Mucosa of rectum (tissue), 2 donors: ENCODE results near the gene PLPP2.

Experiments used
- H3K27ac ChIP-seq, 2 donors: one replicate each; pipeline ENCODE4 v1.7.0; 2013; ENCODE audit warnings: inconsistent platforms in 2 of 2, low read depth in 2 of 2, low read length in 2 of 2
- H3K27me3 ChIP-seq, 2 donors: one replicate each; pipeline ENCODE4 v1.7.0; 2013; ENCODE audit warnings: low read length in 2 of 2; ENCODE audit not compliant: control insufficient read depth in 2 of 2, insufficient read depth in 2 of 2
- H3K36me3 ChIP-seq, 2 donors: one replicate each; pipeline ENCODE4 v1.7.0; 2013; ENCODE audit warnings: low read length in 2 of 2; ENCODE audit not compliant: control insufficient read depth in 2 of 2, insufficient read depth in 2 of 2
- H3K4me1 ChIP-seq, 2 donors: one replicate each; pipeline ENCODE4 v1.7.0; 2013; ENCODE audit warnings: low read length in 2 of 2, mild to moderate bottlenecking in 1 of 2; ENCODE audit not compliant: control insufficient read depth in 2 of 2, insufficient read depth in 2 of 2
- H3K4me3 ChIP-seq, 2 donors: one replicate each; pipeline ENCODE4 v1.7.0; 2013; ENCODE audit warnings: low read length in 2 of 2
- H3K9ac ChIP-seq, 2 donors: one replicate each; pipeline ENCODE4 v1.7.0; 2013; ENCODE audit warnings: low read length in 2 of 2, low read depth in 1 of 2, mild to moderate bottlenecking in 1 of 2
- H3K9me3 ChIP-seq, 2 donors: one replicate each; pipeline ENCODE4 v1.7.0; 2013; ENCODE audit warnings: low read length in 2 of 2; ENCODE audit not compliant: control insufficient read depth in 2 of 2
- donor health status: healthy.
- donor health status: Normal muscosa, but diverticular disease.

PLPP2 gene

DNA sequence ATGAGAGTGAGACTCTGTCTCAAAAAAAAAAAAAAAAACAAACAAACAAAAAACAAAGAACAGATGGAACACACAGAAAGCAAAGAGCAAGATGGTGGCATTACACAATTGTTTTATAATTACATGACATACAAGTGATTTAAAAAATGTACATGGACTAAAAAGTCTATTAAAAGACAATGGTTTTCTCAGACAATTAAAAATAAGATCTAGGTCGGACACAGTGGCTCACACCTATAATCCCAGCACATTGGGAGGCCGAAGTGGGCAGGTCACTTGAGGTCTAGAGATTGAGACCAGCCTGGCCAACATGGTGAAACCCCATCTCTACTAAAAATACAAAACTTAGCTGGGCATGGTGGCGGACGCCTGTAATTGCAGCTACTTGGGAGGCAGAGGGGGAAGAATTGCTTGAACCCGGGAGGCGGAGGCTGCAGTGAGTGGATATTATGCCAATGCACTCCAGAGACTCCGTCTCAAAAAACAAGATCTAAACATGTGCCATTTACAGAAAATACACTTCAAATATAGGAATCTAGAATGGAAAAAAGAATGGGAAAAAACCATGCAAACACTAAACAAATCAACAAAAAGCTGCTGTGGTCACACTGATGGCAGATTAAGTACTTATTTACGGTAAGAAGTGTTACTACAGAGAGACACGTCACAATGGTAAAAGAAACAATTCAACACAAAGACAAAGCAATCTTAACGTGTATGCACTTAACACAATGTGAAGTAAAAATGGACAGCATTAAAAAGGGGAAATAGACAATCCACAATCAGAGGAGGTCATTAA is 26.7 kb upstream of the PLPP2 start:
- no peaks in the 10 kb centered on the region for H3K9me3 ChIP-seq
- H3K4me3 ChIP-seq: no peak overlapping the region
- no peaks in the 10 kb centered on the region for H3K27me3 ChIP-seq
- peaks cover 5 to 33% of the 10 kb centered on the region in 2 donors for H3K36me3 ChIP-seq
- H3K27ac ChIP-seq: no peak overlapping the region
- H3K4me1 ChIP-seq: no peaks in the 10 kb centered on the region
- no peak overlapping the region for H3K9ac ChIP-seq

DNA sequence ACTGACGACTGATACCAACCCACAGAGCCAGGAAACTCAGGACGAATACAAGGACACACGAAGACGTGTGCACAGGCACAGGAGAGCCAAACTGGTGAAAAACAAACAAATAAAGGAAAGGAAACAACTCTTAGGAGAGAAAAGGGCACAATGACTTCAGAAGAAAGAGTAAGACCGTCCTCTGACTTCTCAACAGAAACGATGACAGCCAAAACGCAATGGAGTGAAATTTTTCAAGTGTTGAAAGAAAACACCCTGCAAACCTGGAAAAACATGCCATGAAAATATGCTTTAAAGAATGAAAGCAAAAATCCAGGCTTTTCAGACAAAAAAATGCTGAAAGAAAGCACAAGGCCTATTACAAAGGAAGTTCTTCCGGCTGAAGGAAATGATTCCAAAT is 24.6 kb upstream of the PLPP2 start:
- Histone ChIP-seq H3K4me3 (no peak overlapping the region), H3K4me1 (no peaks in the 10 kb centered on the region), H3K9ac (no peak overlapping the region), H3K27me3 (no peaks in the 10 kb centered on the region), H3K36me3 (peaks cover 9 to 29% of the 10 kb centered on the region in 2 donors), H3K9me3 (no peaks in the 10 kb centered on the region), H3K27ac (no peak overlapping the region)

DNA sequence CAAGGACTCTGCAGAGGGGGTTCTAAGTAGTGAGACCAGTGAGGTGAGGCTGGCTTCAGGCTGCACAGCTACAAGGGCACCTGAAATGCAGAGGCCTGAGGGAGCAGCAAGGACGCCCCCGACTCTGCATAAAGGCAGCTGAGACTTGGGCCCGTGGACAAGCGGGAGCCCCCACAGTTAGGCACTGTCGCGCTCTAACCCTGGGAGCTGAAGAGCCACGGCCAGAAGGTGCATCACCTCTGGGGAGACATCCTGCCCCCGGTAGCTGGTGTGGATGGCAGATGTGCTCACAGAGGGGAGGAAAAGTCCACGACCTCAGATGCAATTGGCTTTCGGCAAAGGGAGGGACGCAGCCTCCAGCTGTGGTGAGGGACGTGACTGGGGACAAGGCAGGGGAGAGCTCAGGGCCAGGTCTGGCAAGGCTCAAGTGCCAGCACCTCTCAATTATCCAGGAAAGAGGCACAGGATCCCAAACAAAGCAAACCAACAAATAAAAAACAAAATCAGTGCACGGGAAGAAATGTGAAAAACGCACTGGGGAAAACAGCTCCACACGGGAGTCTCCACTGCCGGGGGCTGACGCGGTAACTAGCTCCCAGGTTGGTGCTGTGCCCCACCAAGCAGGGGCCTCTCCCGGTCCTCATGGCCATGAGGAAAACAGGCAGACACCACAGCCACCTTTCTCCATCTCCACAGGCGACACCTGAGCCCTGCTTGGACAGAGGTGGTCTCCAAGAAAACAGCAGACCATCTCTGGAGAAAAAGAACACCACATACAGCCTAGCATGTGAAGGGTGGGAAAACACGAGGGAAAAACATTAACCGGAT is 23.0 kb upstream of the PLPP2 start:
- H3K27ac ChIP-seq: no peak overlapping the region
- H3K36me3 ChIP-seq: peaks cover 9 to 29% of the 10 kb centered on the region in 2 donors
- no peaks in the 10 kb centered on the region for H3K4me1 ChIP-seq
- H3K4me3 ChIP-seq: no peak overlapping the region
- no peak overlapping the region for H3K9ac ChIP-seq
- no peaks in the 10 kb centered on the region for H3K27me3 ChIP-seq
- H3K9me3 ChIP-seq: no peaks in the 10 kb centered on the region

DNA sequence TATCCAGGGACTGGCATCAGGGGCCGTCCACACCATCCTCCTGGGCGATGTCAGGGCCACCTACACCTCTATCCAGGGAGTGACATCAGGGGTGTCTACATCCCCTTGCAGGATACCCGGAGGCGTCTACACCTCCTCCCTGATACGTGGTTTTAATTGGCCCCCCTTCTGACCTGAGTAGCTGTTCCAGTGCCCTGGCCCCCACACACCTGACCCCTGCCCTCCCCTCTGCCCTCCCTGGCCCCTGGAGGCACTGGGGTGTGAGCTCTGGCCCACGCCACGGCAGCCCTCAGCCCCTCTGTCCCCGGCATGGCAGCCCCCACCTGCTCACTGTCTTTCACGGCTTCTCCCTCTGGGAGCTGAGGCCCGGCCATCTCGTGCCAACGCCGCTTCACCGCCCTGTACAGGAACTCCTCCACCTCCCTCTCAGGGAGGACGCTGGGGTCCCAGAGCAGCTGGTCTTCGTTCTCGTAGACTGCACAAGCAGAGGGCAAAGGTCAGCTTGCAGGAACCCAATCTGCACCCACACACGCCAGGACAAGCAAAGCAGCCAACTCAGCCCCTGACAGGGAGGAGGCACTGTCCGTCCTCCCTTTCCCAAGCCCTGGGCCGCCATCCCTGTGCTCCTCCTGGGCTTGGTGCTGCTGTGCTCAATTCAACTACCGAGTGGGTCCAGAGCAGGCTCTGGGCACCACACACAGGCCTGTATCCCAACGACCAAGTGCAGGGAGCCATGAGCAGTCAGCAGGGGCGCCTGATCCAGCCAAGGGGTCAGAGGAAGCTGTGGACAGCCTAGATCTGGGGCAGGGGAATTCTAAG is 22.2 kb upstream of the PLPP2 start:
- Histone ChIP-seq H3K4me1 (no peaks in the 10 kb centered on the region), H3K4me3 (no peak overlapping the region), H3K9me3 (no peaks in the 10 kb centered on the region), H3K27me3 (no peaks in the 10 kb centered on the region), H3K27ac (no peak overlapping the region), H3K36me3 (peaks cover 9 to 33% of the 10 kb centered on the region in 2 donors), H3K9ac (no peak overlapping the region)

DNA sequence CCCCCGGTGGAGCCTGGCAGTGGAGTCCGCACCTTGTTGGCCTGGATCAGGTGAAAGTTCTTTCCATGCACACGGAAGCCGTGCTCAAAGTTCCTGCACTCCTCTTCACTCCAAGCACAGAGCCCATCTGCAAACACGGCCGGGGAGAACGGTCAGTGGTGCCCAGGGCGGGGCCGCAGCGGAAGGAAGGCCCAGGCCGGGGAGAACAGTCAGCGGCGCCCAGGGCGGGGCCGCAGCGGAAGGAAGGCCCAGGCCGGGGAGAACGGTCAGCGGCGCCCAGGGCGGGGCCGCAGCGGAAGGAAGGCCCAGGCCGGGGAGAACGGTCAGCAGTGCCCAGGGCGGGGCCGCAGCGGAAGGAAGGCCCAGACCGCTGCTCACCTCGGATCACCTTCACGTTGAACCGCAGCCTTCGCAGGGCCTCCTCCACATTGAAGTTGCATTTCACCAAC is 20.6 kb upstream of the PLPP2 start:
- Histone ChIP-seq H3K9me3 (no peaks in the 10 kb centered on the region), H3K4me3 (no peak overlapping the region), H3K9ac (no peak overlapping the region), H3K4me1 (no peaks in the 10 kb centered on the region), H3K27ac (no peak overlapping the region), H3K36me3 (peaks cover 19 to 46% of the 10 kb centered on the region in 2 donors), H3K27me3 (no peaks in the 10 kb centered on the region)

DNA sequence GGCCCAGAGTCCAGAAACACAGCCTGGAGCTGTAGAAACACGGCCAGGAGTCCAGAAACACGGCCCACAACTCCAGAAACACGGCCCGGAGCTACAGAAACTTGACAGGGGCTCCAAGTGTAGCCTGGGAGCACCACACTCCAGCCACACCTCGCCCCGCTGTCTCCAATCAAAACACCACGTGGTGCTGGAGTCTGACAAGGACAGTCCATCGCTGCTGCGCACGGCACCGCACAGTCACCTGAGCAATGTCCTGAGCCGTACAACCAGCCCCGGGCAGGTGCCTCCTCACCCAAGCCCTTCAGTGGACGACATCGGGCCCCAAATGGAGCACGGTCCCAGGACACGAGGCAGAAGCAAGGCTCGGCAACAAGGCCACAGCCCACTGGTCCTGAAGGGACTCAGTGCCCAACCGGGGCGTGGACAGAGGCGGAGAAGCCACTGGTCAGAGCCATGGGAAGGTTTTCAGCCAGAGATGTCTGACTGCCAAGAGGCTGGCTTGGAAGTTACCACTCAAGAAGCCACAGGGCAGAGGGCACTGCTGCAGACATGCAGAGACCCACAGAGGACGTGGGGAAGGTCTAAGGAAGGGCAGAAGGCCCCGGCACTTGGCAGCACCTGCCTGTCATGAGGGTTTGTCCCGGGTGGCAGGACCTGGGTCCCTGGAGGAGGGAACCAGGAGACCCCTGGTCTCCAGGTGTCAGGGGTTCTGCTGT is 19.7 kb upstream of the PLPP2 start:
- Histone ChIP-seq H3K27ac (peak overlapping the region in 1 of 2 donors; percentile 16), H3K9me3 (no peaks in the 10 kb centered on the region), H3K36me3 (peaks cover 24 to 49% of the 10 kb centered on the region in 2 donors), H3K4me1 (no peaks in the 10 kb centered on the region), H3K27me3 (no peaks in the 10 kb centered on the region), H3K4me3 (peak overlapping the region in 1 of 2 donors; percentile 20), H3K9ac (no peak overlapping the region)

DNA sequence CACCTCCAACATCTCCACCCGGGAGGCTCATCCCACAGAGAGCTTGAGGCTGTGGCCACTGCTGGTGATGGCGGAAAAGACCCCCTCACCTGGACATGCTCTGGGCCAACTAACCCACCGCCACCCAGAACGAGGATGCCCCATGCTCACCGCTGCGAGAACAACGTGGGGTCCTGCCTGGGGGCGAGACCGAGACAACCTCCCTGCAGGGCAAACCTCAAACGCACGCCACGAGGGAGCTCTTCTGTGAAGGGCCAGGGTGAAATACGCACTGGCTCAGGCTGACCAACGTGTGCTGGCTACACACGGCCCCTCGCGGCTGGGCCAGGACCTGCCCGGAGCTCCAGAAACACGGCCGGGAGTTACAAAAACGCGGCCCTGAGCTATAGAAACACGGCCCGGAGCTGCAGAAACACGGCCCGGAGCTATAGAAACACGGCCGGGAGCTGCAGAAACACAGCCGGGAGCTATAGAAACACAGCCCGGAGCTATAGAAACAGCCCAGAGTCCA is 19.0 kb upstream of the PLPP2 start:
- Histone ChIP-seq H3K9ac (peak overlapping the region in 1 of 2 donors; percentile 3), H3K4me1 (no peaks in the 10 kb centered on the region), H3K9me3 (no peaks in the 10 kb centered on the region), H3K4me3 (peak overlapping the region; percentile 33 to 41), H3K27ac (peak overlapping the region in 1 of 2 donors; percentile 16), H3K36me3 (peaks cover 24 to 51% of the 10 kb centered on the region in 2 donors), H3K27me3 (no peaks in the 10 kb centered on the region)

DNA sequence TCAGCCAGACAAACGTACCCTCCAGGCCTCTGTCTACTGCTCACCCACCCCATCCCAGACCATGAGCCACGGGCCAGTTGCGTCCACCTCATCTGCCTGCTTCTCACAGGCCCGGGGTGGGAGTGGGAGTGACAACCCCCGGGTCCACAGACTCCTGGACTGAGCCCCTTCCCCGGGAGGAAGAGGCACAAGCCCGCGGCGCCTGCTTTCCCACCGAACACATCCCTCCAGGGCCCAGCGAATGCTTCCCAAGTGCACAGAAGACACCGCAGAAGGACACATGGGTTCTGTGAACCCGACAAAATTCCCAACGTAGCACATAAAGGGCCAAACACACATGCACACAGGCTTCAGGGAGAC is 18.0 kb upstream of the PLPP2 start:
- peaks cover 24 to 46% of the 10 kb centered on the region in 2 donors for H3K36me3 ChIP-seq
- H3K4me3 ChIP-seq: peak overlapping the region in 1 of 2 donors; percentile 1
- H3K4me1 ChIP-seq: no peaks in the 10 kb centered on the region
- H3K9me3 ChIP-seq: no peaks in the 10 kb centered on the region
- no peaks in the 10 kb centered on the region for H3K27me3 ChIP-seq
- H3K27ac ChIP-seq: no peak overlapping the region
- no peak overlapping the region for H3K9ac ChIP-seq

DNA sequence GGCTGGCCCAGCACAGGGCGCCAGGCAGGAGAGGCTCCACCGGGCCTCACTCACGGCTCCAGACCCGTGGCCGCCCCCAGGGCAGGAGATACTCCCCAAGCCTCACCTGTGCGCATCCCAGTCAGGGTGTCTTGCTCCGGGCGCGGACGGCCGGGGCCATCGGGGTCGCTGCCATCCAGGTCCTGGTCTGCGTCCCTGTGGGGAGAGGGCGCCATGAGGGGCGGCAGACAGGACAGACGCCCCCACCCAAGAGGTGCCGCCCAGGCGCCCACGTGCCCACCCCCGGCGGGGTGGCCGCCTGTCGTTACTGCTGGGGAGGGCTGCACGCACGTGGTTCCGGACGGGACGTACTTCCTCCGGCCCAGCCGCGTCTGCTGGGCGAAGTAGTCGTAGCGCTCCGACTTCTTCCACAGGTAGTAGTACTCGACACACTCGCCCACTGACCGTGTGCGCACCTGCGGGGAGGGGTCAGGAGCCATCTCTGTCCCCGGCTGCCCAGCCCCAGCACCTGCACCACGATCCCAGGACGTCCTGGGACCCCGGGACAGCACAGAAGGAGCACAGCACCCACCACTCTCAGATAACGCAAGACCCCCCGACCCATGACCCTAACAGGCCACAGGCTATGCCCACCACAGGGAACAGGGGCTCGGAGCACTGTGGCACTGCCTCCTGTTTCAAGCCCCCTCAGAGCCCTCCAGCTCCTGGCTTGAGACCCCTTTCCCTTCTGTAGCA is 17.4 kb upstream of the PLPP2 start:
- H3K27me3 ChIP-seq: no peaks in the 10 kb centered on the region
- no peaks in the 10 kb centered on the region for H3K4me1 ChIP-seq
- H3K9ac ChIP-seq: no peak overlapping the region
- peaks cover 24 to 41% of the 10 kb centered on the region in 2 donors for H3K36me3 ChIP-seq
- no peak overlapping the region for H3K27ac ChIP-seq
- no peaks in the 10 kb centered on the region for H3K9me3 ChIP-seq
- H3K4me3 ChIP-seq: no peak overlapping the region
